GM18517 (cell line): ENCODE data around the gene NCOA7.
A peak's percentile ranks its signal among the peaks of the same experiment; 100 is the strongest.
"Not testable (repeated sequence)": the region's sequence is repeated elsewhere in the genome, so short reads cannot be mapped to it uniquely, and the experiment has no call there.

Experiments used
- ATAC-seq: cut with Tn5 transposase; IDR thresholded peaks from one replicate; pipeline ENCODE4 v1.9.1; 2021; ENCODE audit warnings: mild to moderate bottlenecking, moderate library complexity; ENCODE audit not compliant: unreplicated experiment

NCOA7 gene

GRCh38 chr6:125913864-125914351 is 123.1 kb downstream of the NCOA7 start:
- no peak for ATAC-seq

- no peak for ATAC-seq
Measured at GRCh38 chr6:125918230-125918629, 127.5 kb downstream of the NCOA7 start.

GRCh38 chr6:125918681-125919566 is 128.2 kb downstream of the NCOA7 start:
- peak; percentile 99 for ATAC-seq

GRCh38 chr6:125919618-125920017 is 128.9 kb downstream of the NCOA7 start:
- peak; percentile 1 for ATAC-seq

- no peak for ATAC-seq
Measured at GRCh38 chr6:125922322-125922860, 131.6 kb downstream of the NCOA7 start.

GRCh38 chr6:125923366-125923877 is 132.7 kb downstream of the NCOA7 start:
- no peak for ATAC-seq

- no peak for ATAC-seq
Measured at GRCh38 chr6:125924169-125924568, 133.4 kb downstream of the NCOA7 start.

- no peak for ATAC-seq
Measured at GRCh38 chr6:125924697-125925358, 134.1 kb downstream of the NCOA7 start.

- ATAC-seq = no peak
Measured at GRCh38 chr6:125926711-125927110, 136.0 kb downstream of the NCOA7 start.

- ATAC-seq = no peak
Measured at GRCh38 chr6:125927761-125928160, 137.0 kb downstream of the NCOA7 start.

- ATAC-seq = no peak
Measured at GRCh38 chr6:125930765-125931418, 140.1 kb downstream of the NCOA7 start.

- ATAC-seq = peak; percentile 72
Measured at GRCh38 chr6:125931733-125932450, 141.1 kb downstream of the NCOA7 start.

GRCh38 chr6:125932451-125932795 is 141.7 kb downstream of the NCOA7 start:
- peak; percentile 14 for ATAC-seq

GRCh38 chr6:125935520-125935919 is 144.8 kb downstream of the NCOA7 start:
- ATAC-seq = not testable (repeated sequence)

- no peak for ATAC-seq
Measured at GRCh38 chr6:125939026-125939425, 148.3 kb downstream of the NCOA7 start.

GRCh38 chr6:125939791-125940190 is 149.0 kb downstream of the NCOA7 start:
- no peak for ATAC-seq

- ATAC-seq = no peak
Measured at GRCh38 chr6:125940247-125941041, 149.7 kb downstream of the NCOA7 start.

- no peak for ATAC-seq
Measured at GRCh38 chr6:125942672-125943527, 152.1 kb downstream of the NCOA7 start.
